NCI-H345 (cell line): ENCODE measurements around the gene PLXNB1.
"Not testable (repeated sequence)": the region's sequence is repeated elsewhere in the genome, so short reads cannot be mapped to it uniquely, and the experiment has no call there.

Experiments used
- DNase-seq: peaks from one replicate; lab custom pipeline; 2025; lab: John Stamatoyannopoulos, UW

PLXNB1 gene

GRCh38 chr3:48429960-48430707 is at the start of gene PLXNB1:
TSS of gene PLXNB1 (minus strand) at chr3:48430086. CDS start at chr3:48424611, 5,475 bp downstream.
- peak; percentile 78 for DNase-seq

- no peak for DNase-seq
Observed at GRCh38 chr3:48478626-48479555, 49.0 kb upstream of the PLXNB1 start.

GRCh38 chr3:48477959-48478520 is 48.2 kb upstream of the PLXNB1 start:
- DNase-seq: no peak

GRCh38 chr3:48476426-48477053 is 46.7 kb upstream of the PLXNB1 start:
- DNase-seq: peak; percentile 80

GRCh38 chr3:48475188-48475587 is 45.3 kb upstream of the PLXNB1 start:
- DNase-seq: no peak

- no peak for DNase-seq
Observed at GRCh38 chr3:48474619-48475018, 44.7 kb upstream of the PLXNB1 start.

GRCh38 chr3:48474031-48474430 is 44.1 kb upstream of the PLXNB1 start:
- DNase-seq: not testable (repeated sequence)

- DNase-seq: no peak
Observed at GRCh38 chr3:48473617-48473952, 43.7 kb upstream of the PLXNB1 start.

- no peak for DNase-seq
Observed at GRCh38 chr3:48472923-48473616, 43.2 kb upstream of the PLXNB1 start.

GRCh38 chr3:48472673-48472922 is 42.7 kb upstream of the PLXNB1 start:
- no peak for DNase-seq

- no peak for DNase-seq
Observed at GRCh38 chr3:48470286-48470685, 40.4 kb upstream of the PLXNB1 start.

GRCh38 chr3:48469046-48469915 is 39.4 kb upstream of the PLXNB1 start:
- DNase-seq: no peak

- no peak for DNase-seq
Observed at GRCh38 chr3:48468329-48468731, 38.4 kb upstream of the PLXNB1 start.

GRCh38 chr3:48467473-48468267 is 37.8 kb upstream of the PLXNB1 start:
- no peak for DNase-seq

- DNase-seq: no peak
Observed at GRCh38 chr3:48467110-48467454, 37.2 kb upstream of the PLXNB1 start.

GRCh38 chr3:48466386-48467109 is 36.7 kb upstream of the PLXNB1 start:
- DNase-seq: no peak

- DNase-seq: no peak
Observed at GRCh38 chr3:48465531-48466378, 35.9 kb upstream of the PLXNB1 start.

- DNase-seq: no peak
Observed at GRCh38 chr3:48465237-48465530, 35.3 kb upstream of the PLXNB1 start.

- no peak for DNase-seq
Observed at GRCh38 chr3:48464713-48465221, 34.9 kb upstream of the PLXNB1 start.
